Coronary artery (tissue), 2 donors: ENCODE data around the gene DKKL1.

Experiments
- DNase-seq: peaks from one replicate; pipeline ENCODE4 v3.0.0-alpha.2; 2017; ENCODE audit warnings: low spot score
- H3K27ac ChIP-seq, 2 donors: fragments of 200-600 bp; sonication (generic); one replicate each; pipeline ENCODE4 v1.5.1; 2016 to 2019
- H3K4me3 ChIP-seq: fragments of 200-600 bp; sonication (generic); 2 replicates; pipeline ENCODE4 v1.5.1; 2016; ENCODE audit warnings: mild to moderate bottlenecking, moderate library complexity
- TF ChIP-seq, protein P1 (sequence below): fragments of 200-600 bp; sonication (generic); IDR thresholded peaks from one replicate; pipeline ENCODE4 v1.5.1; 2019; ENCODE audit warnings: antibody characterized with exemption

The DKKL1 gene

DNA sequence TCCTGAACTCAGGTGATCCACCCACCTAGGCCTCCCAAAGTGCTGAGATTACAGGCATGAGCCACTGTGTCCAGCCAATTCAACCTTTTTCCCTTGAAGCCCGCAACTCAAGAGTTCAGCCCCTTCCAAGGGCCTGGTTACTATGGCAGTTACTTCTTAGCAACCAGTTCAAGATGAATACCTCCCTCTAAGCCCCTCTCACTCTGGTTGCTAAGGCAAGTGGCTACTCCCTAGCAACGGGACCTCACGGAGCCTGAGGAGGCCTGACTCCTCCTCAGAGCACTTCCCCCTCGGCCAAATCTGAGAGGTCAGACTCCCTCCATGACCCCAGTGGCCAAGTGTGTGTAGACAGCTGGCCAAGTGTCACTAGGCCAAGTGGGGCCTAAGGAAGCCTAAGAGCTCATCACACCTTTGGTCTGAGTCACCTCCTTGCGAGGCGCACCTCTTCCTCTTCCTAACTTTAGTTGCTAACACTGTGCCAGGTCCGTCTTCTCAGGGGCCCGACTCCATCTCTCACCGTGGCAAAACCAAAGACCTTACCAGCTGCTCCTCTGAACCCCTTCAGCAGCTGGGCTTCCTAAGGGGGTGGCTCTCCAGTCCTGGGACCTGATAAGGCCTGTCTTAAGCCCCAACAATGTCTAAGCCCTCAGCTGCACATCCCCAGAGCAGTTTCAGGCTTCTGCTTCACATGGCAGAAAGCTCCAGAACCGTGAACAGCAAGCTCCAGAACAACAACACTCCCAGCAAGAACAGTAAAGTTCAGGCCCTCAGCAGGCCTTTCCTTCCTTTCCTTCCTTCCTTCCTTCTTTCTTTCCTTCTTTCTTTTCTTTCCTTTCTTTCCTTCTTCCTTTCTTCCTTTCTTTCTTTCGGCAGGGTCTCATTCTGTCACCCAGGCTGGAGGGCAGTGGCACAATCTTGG lies 18.9 kb upstream of the DKKL1 start:
- H3K27ac ChIP-seq, result no peak overlapping the region
- TF ChIP-seq, protein P1, sequence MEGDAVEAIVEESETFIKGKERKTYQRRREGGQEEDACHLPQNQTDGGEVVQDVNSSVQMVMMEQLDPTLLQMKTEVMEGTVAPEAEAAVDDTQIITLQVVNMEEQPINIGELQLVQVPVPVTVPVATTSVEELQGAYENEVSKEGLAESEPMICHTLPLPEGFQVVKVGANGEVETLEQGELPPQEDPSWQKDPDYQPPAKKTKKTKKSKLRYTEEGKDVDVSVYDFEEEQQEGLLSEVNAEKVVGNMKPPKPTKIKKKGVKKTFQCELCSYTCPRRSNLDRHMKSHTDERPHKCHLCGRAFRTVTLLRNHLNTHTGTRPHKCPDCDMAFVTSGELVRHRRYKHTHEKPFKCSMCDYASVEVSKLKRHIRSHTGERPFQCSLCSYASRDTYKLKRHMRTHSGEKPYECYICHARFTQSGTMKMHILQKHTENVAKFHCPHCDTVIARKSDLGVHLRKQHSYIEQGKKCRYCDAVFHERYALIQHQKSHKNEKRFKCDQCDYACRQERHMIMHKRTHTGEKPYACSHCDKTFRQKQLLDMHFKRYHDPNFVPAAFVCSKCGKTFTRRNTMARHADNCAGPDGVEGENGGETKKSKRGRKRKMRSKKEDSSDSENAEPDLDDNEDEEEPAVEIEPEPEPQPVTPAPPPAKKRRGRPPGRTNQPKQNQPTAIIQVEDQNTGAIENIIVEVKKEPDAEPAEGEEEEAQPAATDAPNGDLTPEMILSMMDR, result no peak

DNA sequence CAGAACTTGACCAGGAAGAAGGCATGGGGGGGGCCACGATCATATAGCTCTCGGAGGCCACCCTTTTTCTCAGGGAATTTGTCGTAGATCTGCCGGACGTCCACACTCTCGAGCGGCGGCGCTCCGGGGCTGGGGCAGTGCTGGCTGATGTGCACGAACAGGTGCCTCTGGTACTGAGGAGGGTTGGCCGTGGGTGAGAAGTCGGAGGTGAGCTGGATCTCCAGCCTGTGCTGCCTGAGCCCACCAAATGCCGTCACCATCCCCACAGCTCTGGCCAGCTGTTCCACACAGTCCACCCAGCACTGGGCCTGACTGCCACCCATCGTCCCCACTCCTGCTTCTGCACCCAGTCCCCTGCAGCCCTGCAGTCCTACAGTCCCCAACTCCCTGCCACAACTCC lies 16.5 kb upstream of the DKKL1 start:
- TF ChIP-seq, protein P1, result no peak
- Histone ChIP-seq H3K27ac (no peak overlapping the region), H3K4me3 (no peak overlapping the region)
- DNase-seq, result no peak

More for the DNA sequence above, 18.9 kb upstream of the DKKL1 start:
- DNase-seq, result no peak
- no peak overlapping the region for H3K4me3 ChIP-seq

DNA sequence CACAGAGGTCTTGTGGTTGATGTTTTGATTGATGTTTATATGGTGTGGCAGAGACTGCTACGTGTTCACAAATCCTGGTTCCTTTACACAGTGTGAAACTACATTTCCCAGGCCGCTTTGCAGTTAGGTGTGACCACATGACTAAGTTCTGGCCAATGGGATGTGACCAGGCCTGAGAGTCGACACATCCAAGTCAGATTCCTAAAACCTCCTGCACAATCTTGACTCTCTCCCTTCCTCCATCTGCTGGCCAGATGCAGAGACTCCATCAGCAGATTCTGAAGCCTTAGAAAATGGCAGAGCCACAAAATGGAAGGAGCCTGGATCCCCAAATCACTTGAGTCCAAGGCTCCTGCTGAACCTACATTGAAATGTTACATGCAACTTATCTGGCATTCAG lies 15.8 kb upstream of the DKKL1 start:
- H3K27ac ChIP-seq, result no peak overlapping the region
- no peak for DNase-seq
- H3K4me3 ChIP-seq, result no peak overlapping the region
- TF ChIP-seq, protein P1, result no peak

DNA sequence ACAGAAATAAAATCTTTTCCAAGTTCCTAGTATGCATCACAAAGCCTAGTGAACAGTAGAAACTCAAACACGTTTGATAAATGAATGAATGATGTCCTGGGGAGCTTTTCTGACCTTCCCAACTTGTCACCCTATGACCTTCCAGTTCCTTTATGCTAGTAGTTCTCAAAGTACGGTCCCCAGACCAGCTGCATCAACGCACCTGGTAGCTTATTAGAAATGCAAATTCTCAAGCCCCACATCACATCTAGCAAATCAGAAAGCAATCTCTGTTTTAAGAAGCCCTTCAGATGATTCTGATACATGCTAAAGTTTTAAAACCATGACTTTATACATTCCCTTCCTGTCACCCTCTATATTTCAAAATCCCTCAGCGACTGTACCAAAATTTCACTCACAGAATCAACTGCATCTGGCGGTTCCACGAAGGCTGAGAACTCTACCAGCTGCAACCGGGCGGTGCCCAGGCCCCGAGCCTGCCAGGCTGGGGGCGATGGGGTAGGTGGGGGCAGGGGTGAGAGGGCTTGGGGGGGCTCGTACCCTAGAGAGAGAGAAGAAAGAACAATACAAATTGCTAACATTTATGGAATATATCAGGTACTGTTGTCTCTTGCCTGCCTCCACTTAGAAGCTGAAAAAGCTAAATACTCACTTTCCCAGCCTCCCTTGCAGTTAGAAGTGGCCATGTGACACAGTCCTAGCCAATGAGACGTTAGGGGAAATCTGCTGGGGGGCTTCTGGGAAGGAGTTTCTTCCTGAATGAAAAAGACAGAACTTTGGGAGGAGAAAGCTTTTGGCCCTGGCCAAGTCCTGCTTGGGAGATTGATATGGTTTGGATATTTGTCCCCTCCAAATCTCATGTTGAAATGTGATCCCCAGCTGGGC lies 15.1 kb upstream of the DKKL1 start:
- DNase-seq, result no peak
- Histone ChIP-seq H3K27ac (no peak overlapping the region), H3K4me3 (no peak overlapping the region)
- TF ChIP-seq, protein P1, result no peak

DNA sequence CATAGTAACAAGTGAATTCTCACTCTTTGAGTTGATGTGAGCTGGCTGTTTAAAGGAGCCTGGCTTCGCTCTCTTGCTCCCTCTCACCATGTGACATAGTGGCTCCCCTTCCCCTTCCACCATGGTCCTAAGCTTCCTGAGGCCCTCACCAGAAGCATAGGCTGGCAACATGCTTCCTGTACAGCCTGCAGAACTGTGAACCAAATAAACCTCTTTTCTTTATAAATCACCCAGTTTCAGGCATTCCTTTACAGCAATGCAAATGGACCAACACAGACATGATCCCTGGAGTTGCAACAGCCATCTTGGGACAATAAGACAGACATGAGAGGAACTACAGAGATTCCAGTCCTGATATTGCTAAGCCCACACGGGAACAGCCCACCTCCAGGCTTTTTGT lies 14.1 kb upstream of the DKKL1 start:
- no peak overlapping the region for H3K27ac ChIP-seq
- TF ChIP-seq, protein P1, result no peak
- H3K4me3 ChIP-seq, result no peak overlapping the region
- no peak for DNase-seq

DNA sequence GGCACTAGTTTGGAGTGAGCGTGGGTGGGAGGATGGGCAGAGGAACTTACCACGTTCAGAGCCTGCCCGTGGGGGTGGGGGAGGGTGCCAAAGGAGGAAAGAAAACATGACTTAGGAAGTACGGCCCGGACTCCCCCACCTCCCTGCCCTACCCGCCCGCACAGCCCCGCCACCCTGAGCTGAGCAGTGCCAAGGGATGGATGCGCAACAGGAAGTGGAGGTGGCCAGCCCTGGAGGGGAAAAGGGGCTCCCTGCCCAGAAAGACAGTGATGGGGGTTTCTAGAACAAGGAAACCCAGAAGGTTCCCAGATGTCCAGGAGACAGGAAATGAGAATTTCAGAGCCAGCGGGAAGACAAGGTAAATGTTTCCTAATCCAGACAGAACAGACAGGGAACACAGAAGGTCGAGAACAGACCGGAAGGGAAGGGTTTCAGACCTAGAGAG lies 7.7 kb upstream of the DKKL1 start:
- DNase-seq, result no peak
- H3K27ac ChIP-seq, result peak overlapping the region in 1 of 2 donors; percentile 60

More for the DNA sequence above, 7.7 kb upstream of the DKKL1 start:
- TF ChIP-seq, protein P1, result no peak
- no peak overlapping the region for H3K4me3 ChIP-seq
